Body of pancreas (tissue), 4 donors: ENCODE measurements around the gene NOLC1.

Source experiments
- CTCF ChIP-seq, 7 experiments: fragments of 450-650 bp in 4 of 7; fragments of 200-600 bp in 3 of 7; sonication (generic) in 3 of 7; IDR thresholded peaks; one replicate each; pipeline ENCODE4 v1.5.1; 2016 to 2019; ENCODE audit warnings: antibody characterized with exemption in 7 of 7
- POLR2A ChIP-seq, 3 donors: fragments of 450-650 bp; IDR thresholded peaks; one replicate each; pipeline ENCODE4 v1.6.1; 2016; ENCODE audit warnings: antibody characterized with exemption in 3 of 3, mild to moderate bottlenecking in 2 of 3

- no peak for TF ChIP-seq CTCF (IDR thresholded peaks at IDR 0.05)
- no peak for TF ChIP-seq POLR2A (IDR thresholded peaks at IDR 0.05)
Observed at GRCh38 chr10:102118867-102119266, 33.3 kb upstream of the NOLC1 start.
